HG03565 (cell line): ENCODE results near the gene SYCP2L.
"Not testable (repeated sequence)": the region's sequence is repeated elsewhere in the genome, so short reads cannot be mapped to it uniquely, and the experiment has no call there.

ENCODE experiments used
- ATAC-seq: cut with Tn5 transposase; IDR thresholded peaks from one replicate; pipeline ENCODE4 v1.9.1; 2021; ENCODE audit warnings: mild to moderate bottlenecking, moderate library complexity; ENCODE audit not compliant: unreplicated experiment

The SYCP2L gene

GRCh38 chr6:10877871-10878270 lies 9.0 kb upstream of the SYCP2L start:
- no peak for ATAC-seq

GRCh38 chr6:10880366-10880765 lies 6.5 kb upstream of the SYCP2L start:
- ATAC-seq: no peak

GRCh38 chr6:10882253-10882630 lies 4.6 kb upstream of the SYCP2L start:
- not testable (repeated sequence) for ATAC-seq

- no peak for ATAC-seq
Measured at GRCh38 chr6:10882657-10883171, 4.1 kb upstream of the SYCP2L start.

- ATAC-seq: no peak
Measured at GRCh38 chr6:10883312-10884244, 3.3 kb upstream of the SYCP2L start.

- ATAC-seq: no peak
Measured at GRCh38 chr6:10884245-10884972, 2.4 kb upstream of the SYCP2L start.

GRCh38 chr6:10886365-10886690 lies 524 bp upstream of the SYCP2L start:
- ATAC-seq: not testable (repeated sequence)

GRCh38 chr6:10890151-10890550 lies 3.3 kb downstream of the SYCP2L start:
- no peak for ATAC-seq

GRCh38 chr6:10891960-10892359 lies 5.1 kb downstream of the SYCP2L start:
- no peak for ATAC-seq

- no peak for ATAC-seq
Measured at GRCh38 chr6:10894958-10895357, 8.1 kb downstream of the SYCP2L start.

GRCh38 chr6:10896691-10897090 lies 9.8 kb downstream of the SYCP2L start:
- no peak for ATAC-seq

- ATAC-seq: peak; percentile 96
Measured at GRCh38 chr6:10901770-10902169, 14.9 kb downstream of the SYCP2L start.

GRCh38 chr6:10904015-10904414 lies 17.2 kb downstream of the SYCP2L start:
- ATAC-seq: no peak

- ATAC-seq: no peak
Measured at GRCh38 chr6:10908228-10908627, 21.4 kb downstream of the SYCP2L start.

GRCh38 chr6:10919520-10919919 lies 32.7 kb downstream of the SYCP2L start:
- not testable (repeated sequence) for ATAC-seq

- no peak for ATAC-seq
Measured at GRCh38 chr6:10933126-10933525, 46.3 kb downstream of the SYCP2L start.

- ATAC-seq: no peak
Measured at GRCh38 chr6:10939840-10940239, 53.0 kb downstream of the SYCP2L start.

GRCh38 chr6:10945845-10946244 lies 59.0 kb downstream of the SYCP2L start:
- no peak for ATAC-seq

- ATAC-seq: no peak
Measured at GRCh38 chr6:10947966-10948365, 61.1 kb downstream of the SYCP2L start.

GRCh38 chr6:10949579-10950490 lies 63.0 kb downstream of the SYCP2L start:
- no peak for ATAC-seq
